ENCODE data around the gene ATF2. TPM values are rescaled to one million over a fixed set of nuclear protein-coding genes. Genes with fewer than 3 reads are reported as not detected.

The ATF2 gene
- total and polyA plus RNA-seq, 2 donors (not counting 1 experiment from before 2014, with no cell fraction given), result 23.6 to 66.8 TPM

- Mint-ChIP-seq H3K4me3 (no peak overlapping the region), H3K4me1 (no peaks in the 10 kb centered on the region), H3K9me3 (ENCODE audit: insufficient read depth) (no peaks in the 10 kb centered on the region), H3K27ac (no peak overlapping the region), H3K27me3 (no peaks in the 10 kb centered on the region)
- Histone ChIP-seq H3K9me3 (ENCODE audit: control extremely low read depth in 1 of 3, control insufficient read depth in 2 of 3, insufficient read depth in 1 of 3, low read length in 2 of 3) (peaks cover 0 to 6% (median 1%) of the 10 kb centered on the region in 3 donors), H3K27ac (ENCODE audit: low read length in 2 of 2) (no peak overlapping the region), H3K79me2 (ENCODE audit: control insufficient read depth, insufficient read depth, low read length) (no peaks in the 10 kb centered on the region), H3K4me3 (ENCODE audit: control extremely low read depth in 1 of 5, extremely low read depth in 1 of 5, insufficient read depth in 1 of 5, low read depth in 2 of 5, low read length in 4 of 5) (no peak overlapping the region), H3K4me1 (ENCODE audit: control insufficient read depth in 2 of 2, insufficient read depth in 2 of 2, low read length in 2 of 2) (no peaks in the 10 kb centered on the region), H3K9ac (ENCODE audit: low read length) (no peak overlapping the region), H3K4me2 (replicated peaks; ENCODE audit: low read depth, low read length, poor library complexity, severe bottlenecking) (no peak overlapping the region), H4K20me1 (ENCODE audit: control insufficient read depth, insufficient read depth, low read length, poor library complexity, severe bottlenecking) (no peaks in the 10 kb centered on the region), H3K27me3 (replicated peaks in 1 of 4; ENCODE audit: control extremely low read depth in 1 of 4, control insufficient read depth in 3 of 4, insufficient read depth in 4 of 4, low read length in 3 of 4) (no peaks in the 10 kb centered on the region), H2AFZ (ENCODE audit: insufficient read depth, low read depth, low read length, poor library complexity, severe bottlenecking) (no peak overlapping the region), H3K36me3 (replicated peaks in 1 of 2; ENCODE audit: control extremely low read depth in 1 of 2, control insufficient read depth in 1 of 2, extremely low read depth in 1 of 2, insufficient read depth in 2 of 2, low read length in 1 of 2) (peaks cover 8 to 35% of the 10 kb centered on the region in 2 experiments)
- 100% methylated on average over 1 of the region's 4 CpGs for WGBS (ENCODE audit: insufficient coverage)
- ATAC-seq (ENCODE audit: low read depth) (no peak), DNase-seq (no peak)
- TF ChIP-seq EZH2 (IDR thresholded peaks at IDR 0.05; ENCODE audit: borderline replicate concordance, insufficient read depth, low read depth, low read length, poor library complexity, severe bottlenecking), result no peak
- TF ChIP-seq CTCF (IDR thresholded peaks at IDR 0.05), result no peak
- intact Hi-C loops (cut with micrococcal nuclease), result no loop called here
- POLR2A ChIA-PET, result no interaction called here
- CTCF ChIA-PET, result interaction anchor here (0.9 kb wide), 1 partner anchor 81 kb away, joined by 3 read pairs; no protein-coding TSS in a partner anchor
These were observed 60.9 kb downstream of the ATF2 start for GRCh38 chr2:175107146-175107545.

DNA sequence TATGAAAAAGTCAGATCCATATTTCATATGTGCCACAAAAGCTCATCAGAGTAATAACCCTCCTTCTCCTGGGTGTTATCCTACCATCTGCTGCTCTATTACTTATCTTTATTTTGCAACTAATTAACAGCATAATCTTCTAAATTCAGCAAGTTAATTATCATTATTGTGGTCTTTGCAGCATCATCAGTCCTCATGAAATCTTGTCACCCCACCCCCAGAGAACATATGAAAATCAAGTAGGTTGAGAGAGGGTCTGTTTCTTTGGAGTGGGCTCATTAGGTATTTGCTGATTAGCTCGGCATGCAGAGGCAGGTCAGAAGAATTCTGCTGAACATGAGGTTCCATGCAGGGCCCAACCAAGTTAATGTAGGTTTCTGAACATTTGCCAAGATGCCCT lies 64.8 kb downstream of the ATF2 start:
- H3K4me3 ChIP-seq (ENCODE audit: control extremely low read depth in 1 of 5, extremely low read depth in 1 of 5, insufficient read depth in 1 of 5, low read depth in 2 of 5, low read length in 4 of 5), result no peak overlapping the region
- no peaks in the 10 kb centered on the region for H3K4me1 ChIP-seq (ENCODE audit: control insufficient read depth in 2 of 2, insufficient read depth in 2 of 2, low read length in 2 of 2)
- H3K4me2 ChIP-seq (replicated peaks; ENCODE audit: low read depth, low read length, poor library complexity, severe bottlenecking), result no peak overlapping the region
- no peak for TF ChIP-seq CTCF (IDR thresholded peaks at IDR 0.05)
- no peak for TF ChIP-seq EZH2 (IDR thresholded peaks at IDR 0.05; ENCODE audit: borderline replicate concordance, insufficient read depth, low read depth, low read length, poor library complexity, severe bottlenecking)
- H3K27me3 ChIP-seq (replicated peaks in 1 of 4; ENCODE audit: control extremely low read depth in 1 of 4, control insufficient read depth in 3 of 4, insufficient read depth in 4 of 4, low read length in 3 of 4), result no peaks in the 10 kb centered on the region
- peaks cover 8 to 20% of the 10 kb centered on the region in 2 experiments for H3K36me3 ChIP-seq (replicated peaks in 1 of 2; ENCODE audit: control extremely low read depth in 1 of 2, control insufficient read depth in 1 of 2, extremely low read depth in 1 of 2, insufficient read depth in 2 of 2, low read length in 1 of 2)
- ChIA-PET POLR2A (no interaction called here), CTCF (no interaction called here)
- H3K9ac ChIP-seq (ENCODE audit: low read length), result no peak overlapping the region
- no peak overlapping the region for H3K27ac ChIP-seq (ENCODE audit: low read length in 2 of 2)
- ATAC-seq (ENCODE audit: low read depth) (no peak), DNase-seq (no peak)
- Mint-ChIP-seq H3K27me3 (no peaks in the 10 kb centered on the region), H3K27ac (no peak overlapping the region), H3K4me1 (no peaks in the 10 kb centered on the region), H3K4me3 (no peak overlapping the region), H3K9me3 (ENCODE audit: insufficient read depth) (no peaks in the 10 kb centered on the region)
- H4K20me1 ChIP-seq (ENCODE audit: control insufficient read depth, insufficient read depth, low read length, poor library complexity, severe bottlenecking), result no peaks in the 10 kb centered on the region
- no peaks in the 10 kb centered on the region for H3K79me2 ChIP-seq (ENCODE audit: control insufficient read depth, insufficient read depth, low read length)
- H3K9me3 ChIP-seq (ENCODE audit: control extremely low read depth in 1 of 3, control insufficient read depth in 2 of 3, insufficient read depth in 1 of 3, low read length in 2 of 3), result peaks cover 0 to 6% (median 3%) of the 10 kb centered on the region in 3 donors
- H2AFZ ChIP-seq (ENCODE audit: insufficient read depth, low read depth, low read length, poor library complexity, severe bottlenecking), result no peak overlapping the region
- intact Hi-C loops (cut with micrococcal nuclease), result no loop called here
- no CpG with 5 or more reads among the region's 1 CpG for WGBS (ENCODE audit: insufficient coverage)
